NCI-H1048 (cell line): ENCODE measurements around the gene ANKRD29.
"Not testable (repeated sequence)": the region's sequence is repeated elsewhere in the genome, so short reads cannot be mapped to it uniquely, and the experiment has no call there.

Experiments used
- DNase-seq: peaks from one replicate; lab custom pipeline; 2025; lab: John Stamatoyannopoulos, UW

The ANKRD29 gene

GRCh38 chr18:23645568-23646175, 17.0 kb downstream of the ANKRD29 start:
- DNase-seq: no peak

GRCh38 chr18:23643815-23644490, 18.8 kb downstream of the ANKRD29 start:
- DNase-seq: no peak

- no peak for DNase-seq
These were observed 20.6 kb downstream of the ANKRD29 start for GRCh38 chr18:23641937-23642666.

- no peak for DNase-seq
These were observed 21.5 kb downstream of the ANKRD29 start for GRCh38 chr18:23641143-23641720.

- DNase-seq: no peak
These were observed 22.7 kb downstream of the ANKRD29 start for GRCh38 chr18:23640052-23640451.

- DNase-seq: not testable (repeated sequence)
These were observed 26.3 kb downstream of the ANKRD29 start for GRCh38 chr18:23636433-23636832.

- no peak for DNase-seq
These were observed 26.7 kb downstream of the ANKRD29 start for GRCh38 chr18:23636071-23636399.

DNA sequence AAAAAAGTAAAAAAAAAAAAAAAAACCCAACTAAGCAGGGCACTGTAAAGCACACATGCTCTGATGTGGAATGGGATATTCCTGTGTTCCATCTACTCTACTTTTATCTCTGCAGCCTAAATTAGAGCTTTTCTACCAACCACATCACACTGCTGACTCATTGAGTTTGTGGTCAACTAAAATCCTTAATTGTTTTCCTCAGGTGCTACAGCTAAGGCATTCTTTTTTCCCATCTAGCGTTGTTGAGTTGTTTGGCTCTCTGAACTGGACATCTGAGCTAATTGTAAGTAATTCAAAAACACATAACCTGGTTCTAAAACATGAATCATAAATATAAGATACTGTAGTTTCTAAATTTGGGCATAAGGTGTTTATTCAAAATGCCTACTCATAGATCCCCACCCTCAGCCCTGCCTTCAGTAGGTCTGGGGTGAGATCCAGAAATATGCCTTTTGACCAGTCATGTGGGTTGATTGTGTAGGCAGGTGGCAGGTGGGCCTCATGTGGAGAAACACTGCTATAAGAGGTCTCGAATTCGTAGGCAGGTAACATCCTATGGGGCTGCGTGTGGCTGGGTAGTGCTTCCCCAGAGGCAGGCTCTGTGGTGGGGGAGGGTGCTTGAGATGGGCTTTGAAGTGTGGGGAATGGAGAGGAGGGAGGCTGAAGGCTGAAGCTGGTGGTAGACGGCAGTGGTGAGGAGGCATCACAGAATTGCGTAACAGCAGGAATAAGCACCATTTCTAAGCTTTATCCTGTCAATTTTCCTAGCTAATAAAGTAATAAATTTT, 27.2 kb downstream of the ANKRD29 start:
- no peak for DNase-seq

DNA sequence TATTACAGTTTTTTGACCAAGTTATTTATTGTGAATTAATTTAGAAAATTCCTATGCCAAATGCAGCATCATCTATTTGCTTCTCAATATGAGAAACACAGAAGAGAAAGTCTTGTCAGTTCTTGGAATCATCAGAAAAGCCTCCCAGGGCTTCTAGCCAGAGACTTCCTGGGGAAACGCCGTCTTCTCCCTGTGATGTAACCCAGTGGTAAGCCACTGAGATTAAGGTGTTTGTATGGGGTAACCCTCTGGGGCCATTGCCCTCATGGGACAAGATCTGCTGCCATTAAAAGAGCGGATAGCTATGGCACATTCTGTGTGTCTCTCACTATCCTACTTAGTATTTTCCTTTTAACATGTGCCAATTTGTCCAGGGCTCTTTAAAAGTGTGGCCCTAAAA, 28.0 kb downstream of the ANKRD29 start:
- no peak for DNase-seq

DNA sequence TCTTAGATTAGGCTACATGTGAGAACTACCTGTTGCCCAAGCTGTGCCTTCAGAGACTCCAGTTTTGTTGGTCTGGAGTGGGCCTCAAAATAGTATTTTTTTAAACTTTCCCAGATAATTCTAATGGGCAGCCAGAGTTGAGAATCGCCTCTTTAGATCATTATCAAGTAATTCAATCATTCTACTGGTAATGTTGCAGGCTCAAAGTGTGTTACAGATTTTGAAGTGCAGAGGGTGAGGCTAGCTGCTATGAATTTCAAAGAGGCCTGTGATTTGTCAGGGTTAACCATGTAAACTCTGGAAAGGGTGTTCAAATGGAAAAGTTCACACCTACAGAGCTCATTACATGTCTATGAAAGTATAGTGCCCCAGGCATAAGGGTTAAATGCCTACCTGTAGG, 30.1 kb downstream of the ANKRD29 start:
- no peak for DNase-seq

DNA sequence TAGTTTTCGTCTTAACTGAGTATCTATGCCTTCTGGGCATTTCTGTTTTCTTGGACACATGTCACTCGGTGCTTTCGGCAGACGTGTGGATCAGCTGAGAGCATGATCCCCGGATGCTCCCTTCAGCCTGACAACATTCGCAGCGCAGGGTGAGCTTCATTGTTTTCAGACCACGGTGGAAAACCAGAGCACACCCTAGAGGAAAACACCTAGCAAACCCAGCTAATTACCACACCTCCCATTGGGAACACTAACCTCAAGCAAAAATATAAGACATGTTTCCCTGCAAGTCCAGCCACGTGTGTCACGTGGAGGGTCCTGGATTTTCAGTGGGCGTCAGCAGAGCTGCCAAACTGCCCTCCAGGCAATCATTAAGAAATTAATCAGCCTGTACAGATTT, 31.0 kb downstream of the ANKRD29 start:
- no peak for DNase-seq

GRCh38 chr18:23631312-23631711, 31.4 kb downstream of the ANKRD29 start:
- DNase-seq: no peak

DNA sequence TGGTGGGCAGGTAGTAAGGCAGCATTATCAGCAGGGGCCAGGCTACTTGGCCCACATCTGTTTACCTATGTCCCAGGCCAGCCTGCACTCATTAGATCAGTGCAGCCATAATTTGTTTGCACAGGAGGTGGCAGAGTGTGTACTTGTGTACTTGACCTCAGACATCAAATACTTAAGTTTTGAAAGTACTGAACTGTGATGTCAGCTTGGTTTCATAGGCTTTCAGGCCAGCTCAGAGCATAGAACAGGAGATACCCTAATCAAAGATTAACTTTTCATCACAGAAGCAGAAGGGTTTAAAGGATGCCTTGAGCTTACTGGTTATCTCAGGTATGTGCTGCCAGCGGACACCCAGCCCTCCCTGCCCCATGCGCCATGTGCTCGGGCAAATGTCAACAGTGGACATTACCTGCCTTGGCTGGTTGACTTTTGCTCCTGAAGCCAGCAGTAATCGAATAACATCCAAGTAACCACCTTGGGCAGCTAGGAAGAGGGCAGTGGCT, 33.2 kb downstream of the ANKRD29 start:
- DNase-seq: no peak

- no peak for DNase-seq
These were observed 34.7 kb downstream of the ANKRD29 start for GRCh38 chr18:23627970-23628369.

DNA sequence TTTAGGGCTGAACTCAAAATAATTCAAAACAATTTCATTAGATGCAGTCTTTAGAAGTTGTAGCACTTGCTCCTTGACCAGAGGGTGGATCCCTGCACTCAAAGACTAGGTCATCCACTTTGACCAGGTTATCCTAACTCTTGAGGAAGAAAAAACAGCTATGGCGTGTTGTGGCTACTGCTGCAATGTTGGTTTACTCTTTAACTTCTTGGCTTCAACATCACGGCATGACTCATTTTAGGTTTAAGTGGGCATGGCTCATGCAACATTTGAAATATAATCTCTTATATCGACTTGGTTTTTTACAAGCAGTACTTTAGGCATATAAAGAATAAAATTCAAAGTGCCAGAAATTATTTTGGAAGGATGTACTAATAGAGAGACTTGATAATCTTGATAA, 35.4 kb downstream of the ANKRD29 start:
- DNase-seq: no peak

DNA sequence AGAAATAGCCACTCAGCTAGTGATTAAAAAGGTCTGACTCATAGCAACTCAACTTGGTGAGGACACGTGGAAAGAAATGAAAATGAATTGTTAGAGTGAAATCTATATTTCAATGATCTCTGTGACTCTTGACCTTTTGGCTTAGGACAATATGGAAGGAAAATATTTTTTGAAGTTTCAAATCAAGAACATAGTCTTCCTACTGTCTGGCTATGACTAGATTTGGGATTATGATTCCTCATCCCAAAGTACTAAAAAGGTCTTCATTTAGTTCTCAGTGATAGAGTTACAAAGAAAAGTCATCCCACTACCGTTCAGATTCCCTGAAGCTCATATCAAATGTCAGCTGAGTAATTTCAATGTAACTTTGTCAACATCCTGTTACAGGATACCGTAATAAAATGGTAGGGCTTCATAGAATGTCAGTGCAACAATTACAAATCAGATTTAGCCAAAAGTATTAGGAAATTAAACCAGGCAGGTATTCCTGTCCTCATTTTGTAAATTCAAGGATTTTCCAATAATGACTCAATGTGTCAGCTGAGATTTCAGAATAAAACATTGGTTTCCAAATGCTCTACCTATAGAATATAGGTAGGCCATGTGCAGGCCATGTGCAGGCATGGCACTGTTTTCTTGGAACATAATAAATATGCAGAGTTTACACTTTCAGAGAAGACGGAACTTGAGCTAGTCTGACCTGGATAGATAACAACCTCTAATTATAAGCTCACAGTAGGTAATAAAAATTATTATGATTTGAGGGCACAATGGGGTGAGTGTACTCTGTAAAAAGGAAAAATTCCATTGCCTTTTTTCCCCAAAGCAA, 36.0 kb downstream of the ANKRD29 start:
- DNase-seq: no peak

DNA sequence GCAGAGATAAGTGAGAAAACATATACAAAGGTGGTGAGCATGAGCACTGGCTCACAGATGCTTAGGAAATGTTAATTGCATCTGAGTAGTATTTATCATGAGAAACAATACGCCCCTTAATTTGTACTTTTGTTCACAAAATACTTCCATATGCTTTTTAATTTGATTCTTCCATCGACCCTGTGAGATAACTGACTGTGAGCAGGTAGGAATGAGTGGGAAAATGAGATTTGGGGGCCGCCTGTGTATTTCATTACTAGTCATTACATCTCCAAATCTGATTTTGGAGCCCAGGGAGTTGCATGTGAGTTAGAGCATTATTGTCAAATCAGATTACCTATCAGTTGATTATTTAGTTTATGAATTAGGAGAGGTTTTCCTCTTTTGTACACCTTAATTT, 39.7 kb downstream of the ANKRD29 start:
- no peak for DNase-seq

DNA sequence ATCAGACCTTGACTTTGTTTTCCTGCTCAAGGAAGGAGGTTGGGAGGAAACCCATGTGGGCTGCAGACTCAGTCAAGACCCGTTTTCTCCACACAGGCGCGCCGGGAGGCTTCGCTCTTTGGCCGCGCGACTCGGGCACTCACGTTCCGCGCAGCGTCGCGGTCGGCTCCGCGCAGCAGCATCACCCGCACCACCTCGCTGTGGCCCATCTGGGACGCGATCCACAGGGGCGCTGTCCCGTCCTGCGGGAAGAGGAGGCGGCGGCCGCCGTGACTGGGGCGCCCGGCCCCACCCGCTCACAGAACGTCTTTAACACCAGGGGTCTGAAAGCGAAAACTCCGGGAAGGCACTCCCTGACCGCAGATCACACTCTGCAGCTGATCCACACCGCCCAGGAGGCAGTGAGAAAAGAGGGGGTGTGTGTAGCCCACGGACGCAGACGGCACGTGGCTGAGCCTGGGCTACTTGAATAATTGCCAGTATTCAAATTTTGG, 43.3 kb downstream of the ANKRD29 start:
- DNase-seq: no peak

DNA sequence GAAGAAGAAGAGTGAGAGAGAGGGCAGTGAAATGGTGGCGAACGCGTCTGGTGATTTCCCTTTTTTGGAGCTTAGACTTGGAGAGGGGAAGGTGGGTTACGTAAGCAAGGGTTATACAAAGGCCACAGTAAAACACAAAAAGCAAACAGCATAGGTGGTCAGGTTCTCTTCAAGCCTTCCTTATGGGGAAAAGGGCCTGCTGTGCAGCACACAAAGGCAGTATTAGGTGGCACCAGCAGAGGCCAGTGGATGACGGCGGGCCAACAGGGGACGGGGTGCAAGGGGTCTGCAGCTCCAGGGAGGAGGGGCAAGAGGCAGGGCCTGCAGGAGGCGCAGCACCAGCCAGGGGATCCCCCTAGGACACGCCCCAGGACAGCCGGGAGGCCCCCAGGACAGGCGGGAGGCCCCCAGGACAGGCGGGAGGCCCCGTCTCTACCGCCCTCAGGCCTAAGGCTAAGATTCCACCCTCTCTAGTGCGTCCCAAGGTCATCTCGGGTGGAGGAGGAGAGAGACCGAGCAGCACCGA, 43.8 kb downstream of the ANKRD29 start:
- no peak for DNase-seq

- DNase-seq: no peak
These were observed 45.2 kb downstream of the ANKRD29 start for GRCh38 chr18:23617412-23618014.
